K562 (cell line): ENCODE measurements around the gene TTC28. TPM values are rescaled to one million over a fixed set of nuclear protein-coding genes. Genes with fewer than 3 reads are reported as not detected.

Experiments
- ATAC-seq: fragments of 200-7000 bp; cut with Tn5 transposase; 3 replicates; pipeline ENCODE4 v1.9.1; 2020; ENCODE audit warnings: moderate library complexity
- BruUV-seq: library from RNA; stranded (reverse); fragments of 400-500 nt; replicated peaks from 2 replicates; lab custom pipeline; 2021; lab: Mats Ljungman, UMichigan
- CTCF ChIA-PET: fragments of 300-600 bp; formaldehyde crosslinking; extraction: SDS; loops from one replicate; lab custom pipeline; 2021; ENCODE audit warnings: low intra/inter-chr PET ratio; lab: Yijun Ruan, JAX
- POLR2A ChIA-PET: fragments of 300-600, 350-650 bp; sonication (Branson Sonifier 250); formaldehyde crosslinking; extraction: SDS; loops from one replicate; lab custom pipeline; 2021; ENCODE audit warnings: antibody characterized with exemption, inconsistent platforms; lab: Yijun Ruan, JAX
- DNase-seq, 4 experiments: peaks; one replicate each; pipeline versions ENCODE4 v3.0.0 to v3.0.0-alpha.2; 2011 to 2018; ENCODE audit warnings: low spot score in 3 of 4, mixed read lengths in 3 of 4; ENCODE audit errors: extremely low read depth in 1 of 4
- FAIRE-seq: peaks from 2 replicates; lab custom pipeline; 2011; peaks lifted over from hg19 to GRCh38; lab: Jason Lieb, UNC
- H2AFZ ChIP-seq: 2 replicates; pipeline ENCODE4 v1.6.0; 2011; ENCODE audit warnings: low read depth, low read length, control low read depth, inconsistent platforms
- H3K27ac ChIP-seq: fragments of 200-600 bp; 3 replicates; pipeline ENCODE4 v1.8.0; 2011; ENCODE audit warnings: low read depth, mild to moderate bottlenecking, control low read depth, inconsistent platforms, low read length, moderate library complexity, mixed read lengths; ENCODE audit errors: extremely low read depth
- H3K27me3 ChIP-seq, 2 experiments: fragments of 300-600 bp in 1 of 2; 2 replicates in 1 of 2; 3 replicates in 1 of 2; pipeline versions ENCODE4 v1.6.0 to v1.8.0; 2011; ENCODE audit warnings: inconsistent platforms in 2 of 2, low read length in 2 of 2, mild to moderate bottlenecking in 1 of 2, mixed read lengths in 1 of 2, moderate library complexity in 1 of 2; ENCODE audit not compliant: control insufficient read depth in 2 of 2, insufficient read depth in 2 of 2
- H3K36me3 ChIP-seq: fragments of 300-600 bp; 3 replicates; pipeline ENCODE4 v1.8.0; 2011; ENCODE audit warnings: mild to moderate bottlenecking, low read length, inconsistent platforms; ENCODE audit not compliant: control insufficient read depth, insufficient read depth
- H3K4me1 ChIP-seq, 2 experiments: fragments of 200-600 bp in 1 of 2; replicated peaks in 1 of 2; 2 replicates in 1 of 2; 3 replicates in 1 of 2; pipeline versions ENCODE4 v1.5.1 to v1.8.0; 2011; ENCODE audit warnings: inconsistent platforms in 2 of 2, low read length in 2 of 2, mild to moderate bottlenecking in 1 of 2, mixed read lengths in 1 of 2, moderate library complexity in 1 of 2; ENCODE audit not compliant: control insufficient read depth in 2 of 2, insufficient read depth in 2 of 2
- H3K4me2 ChIP-seq: 2 replicates; pipeline ENCODE4 v1.6.1; 2011; ENCODE audit warnings: low read length, control low read depth, inconsistent platforms, mixed read lengths; ENCODE audit not compliant: insufficient read depth
- H3K4me3 ChIP-seq: fragments of 200-600 bp; sonication (generic), shearing (Covaris generic); 2 replicates; pipeline ENCODE4 v1.5.1; 2016; ENCODE audit warnings: control low read depth, inconsistent platforms
- H3K79me2 ChIP-seq: fragments of 200-600 bp; 3 replicates; pipeline ENCODE4 v1.8.0; 2011; ENCODE audit warnings: low read length, inconsistent platforms; ENCODE audit not compliant: control insufficient read depth, insufficient read depth
- H3K9ac ChIP-seq, 2 experiments: 2 replicates each; pipeline versions ENCODE4 v1.6.0 to v1.6.1; 2011; ENCODE audit warnings: low read depth in 2 of 2, low read length in 2 of 2, control low read depth in 1 of 2, inconsistent platforms in 1 of 2, mild to moderate bottlenecking in 1 of 2, mixed read lengths in 1 of 2; ENCODE audit not compliant: insufficient read depth in 1 of 2
- H3K9me1 ChIP-seq: one replicate; pipeline ENCODE4 v1.6.0; 2011; ENCODE audit warnings: inconsistent platforms, mild to moderate bottlenecking, low read length, moderate library complexity; ENCODE audit not compliant: control insufficient read depth, insufficient read depth
- H3K9me3 ChIP-seq: replicated peaks from 2 replicates; pipeline ENCODE4 v1.5.1; 2011; ENCODE audit warnings: low read depth, low read length, inconsistent platforms; ENCODE audit not compliant: control insufficient read depth, insufficient read depth
- H4K20me1 ChIP-seq: replicated peaks from 2 replicates; pipeline ENCODE4 v1.6.1; 2011; ENCODE audit warnings: low read length, inconsistent platforms, mixed read lengths; ENCODE audit not compliant: control insufficient read depth, insufficient read depth
- BRD9 ChIP-seq: fragments of 450-650 bp; IDR thresholded peaks from 2 replicates; pipeline ENCODE4 v1.6.1; 2018; ENCODE audit warnings: low read depth; ENCODE audit not compliant: partially characterized antibody
- CCAR2 ChIP-seq: fragments of 200-400 bp; formaldehyde crosslinking; IDR thresholded peaks from 2 replicates; pipeline ENCODE4 v1.6.1; 2017; ENCODE audit warnings: mild to moderate bottlenecking, low read depth, low read length
- HLTF ChIP-seq: fragments of 450-650 bp; IDR thresholded peaks from 2 replicates; pipeline ENCODE4 v1.6.1; 2016
- NFATC3 ChIP-seq: fragments of 450-650 bp; IDR thresholded peaks from 2 replicates; pipeline ENCODE4 v1.6.1; 2017; ENCODE audit warnings: mild to moderate bottlenecking
- POLR2A ChIP-seq: fragments of 450-650 bp; conservative IDR thresholded peaks from 2 replicates; pipeline ENCODE4 v1.6.1; 2016
- POLR2G ChIP-seq: fragments of 200-400 bp; formaldehyde crosslinking; IDR thresholded peaks from 2 replicates; pipeline ENCODE4 v1.6.1; 2017; ENCODE audit warnings: low read depth, mild to moderate bottlenecking, antibody characterized with exemption, low read length, moderate library complexity
- RBM34 ChIP-seq: fragments of 200-400 bp; formaldehyde crosslinking; IDR thresholded peaks from 2 replicates; pipeline ENCODE4 v1.6.1; 2018; ENCODE audit warnings: low read length, borderline replicate concordance; ENCODE audit not compliant: insufficient read depth
- SIRT6 ChIP-seq: IDR thresholded peaks from one replicate; pipeline ENCODE4 v1.6.1; 2012; ENCODE audit warnings: low read depth, mild to moderate bottlenecking, control low read depth, inconsistent platforms, low read length, moderate library complexity
- TEAD1 ChIP-seq, 2 experiments: fragments of 450-650 bp in 1 of 2; sonication (generic) in 1 of 2; formaldehyde crosslinking; IDR thresholded peaks; 2 replicates each; pipeline versions ENCODE4 v1.4.0 to v1.8.0; 2020 to 2022; ENCODE audit warnings: mild to moderate bottlenecking in 2 of 2, missing genetic modification reagents in 1 of 2
- ZNF584 ChIP-seq: fragments of 200-800 bp; sonication (Bioruptor generic); IDR thresholded peaks from 2 replicates; pipeline ENCODE4 v1.6.1; 2016; ENCODE audit warnings: low read depth, mild to moderate bottlenecking, missing genetic modification characterization, missing compliant biosample characterization
- WGBS: fragments of 100-300 bp; shearing (Covaris generic); methylation state at CpG from one replicate; pipeline ENCODE4 v1.1.6; 2016; ENCODE audit warnings: low coverage, mixed read lengths; ENCODE audit not compliant: insufficient coverage; ENCODE audit errors: missing lambda C conversion rate; 5-methylcytosine and 5-hydroxymethylcytosine counted together
- in situ Hi-C: fragments of 300-500 bp; cut with MboI; formaldehyde crosslinking; loops from 4 replicates; pipeline ENCODE4 v1.15.0; 2018; ENCODE audit warnings: inconsistent platforms, mixed read lengths
- intact Hi-C: fragments of 100-400 bp; cut with micrococcal nuclease; formaldehyde crosslinking; loops from 2 replicates; pipeline ENCODE4 v1.14.2; 2022
- polyA plus RNA-seq, 8 experiments: library from polyadenylated mRNA; depleted of rRNA in 4 of 8; stranded (reverse) in 5 of 8; unstranded in 3 of 8; fragments of >200 nt; fragmentation: Nextera tagmentation in 2 of 8; fragmentation: Illumina TruSeq in 1 of 8; extraction: Ambion mirVana in 2 of 8; extraction: Trizol in 1 of 8; gene quantifications; 2 replicates each; pipeline versions ENCODE4 v1.2.1 to v1.2.3, GENCODE V29; 2011 to 2014; ENCODE audit warnings: inconsistent platforms in 1 of 8, missing spikeins in 1 of 8
- total RNA-seq, 7 experiments: library from RNA; depleted of rRNA in 6 of 7; stranded (reverse); fragments of >200 nt in 6 of 7; fragmentation: Illumina TruSeq in 2 of 7; extraction: Trizol in 2 of 7; gene quantifications; 2 replicates each; pipeline versions ENCODE4 v1.2.1 to v1.2.3, GENCODE V29; 2011 to 2021; ENCODE audit warnings: low replicate concordance in 1 of 7
- TF ChIP-seq, protein P1 (sequence below): fragments of 200-600 bp; sonication (generic); IDR thresholded peaks from one replicate; pipeline ENCODE4 v1.6.1; 2012; ENCODE audit warnings: mild to moderate bottlenecking, low read depth, low read length, inconsistent platforms

TTC28 gene
- total and polyA plus RNA-seq, 9 of the 15 experiments (the other 6 are each of a cell fraction or from before 2014, with no cell fraction given), result 0.22 to 10.7 (median 3.1) TPM

DNA sequence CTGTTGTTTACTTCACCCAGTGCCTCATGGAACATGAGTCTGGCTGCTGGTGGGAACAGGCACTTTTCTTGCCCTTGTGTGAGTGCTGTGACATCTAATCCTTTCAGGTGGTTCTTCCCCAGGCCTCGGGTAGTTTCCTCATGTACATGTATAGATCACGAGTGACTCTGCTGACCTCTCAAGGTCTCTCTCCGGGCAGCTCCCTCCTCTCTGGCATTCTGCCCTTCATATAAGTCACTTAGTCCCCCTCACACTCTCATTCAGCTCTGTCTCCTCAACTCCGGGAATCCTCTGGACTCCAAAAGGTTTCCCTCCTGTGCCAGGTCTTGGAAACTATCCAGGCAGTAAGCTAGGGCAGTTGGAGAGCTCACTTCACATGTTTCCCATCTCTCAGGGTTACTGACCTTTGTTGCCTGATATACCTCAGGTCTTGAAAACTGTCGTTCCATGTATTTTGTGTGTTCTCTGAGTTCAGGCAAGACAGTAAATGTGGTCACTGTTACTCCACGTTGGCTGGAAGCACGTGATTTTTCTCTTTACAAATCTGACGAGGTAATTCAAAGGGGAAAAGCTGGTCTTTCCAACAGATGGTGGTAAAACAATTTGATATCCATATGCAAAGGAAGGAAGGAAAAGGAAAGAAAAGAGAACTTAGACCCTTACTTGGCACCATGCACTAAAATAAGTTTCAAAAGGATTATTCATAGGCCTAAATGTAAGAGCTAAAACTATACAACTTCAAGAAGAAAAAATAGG lies 720.1 kb downstream of the TTC28 start:
- Histone ChIP-seq H3K9me3 (no peaks in the 10 kb centered on the region), H3K27ac (no peak overlapping the region), H3K27me3 (no peaks in the 10 kb centered on the region), H4K20me1 (no peaks in the 10 kb centered on the region), H3K9ac (no peak overlapping the region), H3K9me1 (no peaks in the 10 kb centered on the region), H2AFZ (no peak overlapping the region), H3K4me2 (no peak overlapping the region), H3K79me2 (no peaks in the 10 kb centered on the region), H3K4me1 (no peaks in the 10 kb centered on the region; a peak in 1 of 5 replicates), H3K4me3 (no peak overlapping the region), H3K36me3 (no peaks in the 10 kb centered on the region)
- WGBS, result 35% methylated on average over 6 of the region's 8 CpGs
- CTCF ChIA-PET, result no interaction called here
- POLR2A ChIA-PET, result interaction anchor here (1.1 kb wide), 1 partner anchor 13 kb away, joined by 3 read pairs; no protein-coding TSS in a partner anchor
- in situ Hi-C loops (no loop called here), intact Hi-C loops (no loop called here)
- FAIRE-seq (no peak), DNase-seq (no peak), ATAC-seq (no peak)
- TF ChIP-seq NFATC3, result no peak
- no peak for TF ChIP-seq POLR2A
- no peak for TF ChIP-seq BRD9
- no peak for TF ChIP-seq ZNF584 (CRISPR knock-in tag)
- no peak for TF ChIP-seq HLTF
- no peak for TF ChIP-seq POLR2G
- TF ChIP-seq CCAR2, result no peak
- TF ChIP-seq RBM34, result no peak
- TF ChIP-seq, protein P1, sequence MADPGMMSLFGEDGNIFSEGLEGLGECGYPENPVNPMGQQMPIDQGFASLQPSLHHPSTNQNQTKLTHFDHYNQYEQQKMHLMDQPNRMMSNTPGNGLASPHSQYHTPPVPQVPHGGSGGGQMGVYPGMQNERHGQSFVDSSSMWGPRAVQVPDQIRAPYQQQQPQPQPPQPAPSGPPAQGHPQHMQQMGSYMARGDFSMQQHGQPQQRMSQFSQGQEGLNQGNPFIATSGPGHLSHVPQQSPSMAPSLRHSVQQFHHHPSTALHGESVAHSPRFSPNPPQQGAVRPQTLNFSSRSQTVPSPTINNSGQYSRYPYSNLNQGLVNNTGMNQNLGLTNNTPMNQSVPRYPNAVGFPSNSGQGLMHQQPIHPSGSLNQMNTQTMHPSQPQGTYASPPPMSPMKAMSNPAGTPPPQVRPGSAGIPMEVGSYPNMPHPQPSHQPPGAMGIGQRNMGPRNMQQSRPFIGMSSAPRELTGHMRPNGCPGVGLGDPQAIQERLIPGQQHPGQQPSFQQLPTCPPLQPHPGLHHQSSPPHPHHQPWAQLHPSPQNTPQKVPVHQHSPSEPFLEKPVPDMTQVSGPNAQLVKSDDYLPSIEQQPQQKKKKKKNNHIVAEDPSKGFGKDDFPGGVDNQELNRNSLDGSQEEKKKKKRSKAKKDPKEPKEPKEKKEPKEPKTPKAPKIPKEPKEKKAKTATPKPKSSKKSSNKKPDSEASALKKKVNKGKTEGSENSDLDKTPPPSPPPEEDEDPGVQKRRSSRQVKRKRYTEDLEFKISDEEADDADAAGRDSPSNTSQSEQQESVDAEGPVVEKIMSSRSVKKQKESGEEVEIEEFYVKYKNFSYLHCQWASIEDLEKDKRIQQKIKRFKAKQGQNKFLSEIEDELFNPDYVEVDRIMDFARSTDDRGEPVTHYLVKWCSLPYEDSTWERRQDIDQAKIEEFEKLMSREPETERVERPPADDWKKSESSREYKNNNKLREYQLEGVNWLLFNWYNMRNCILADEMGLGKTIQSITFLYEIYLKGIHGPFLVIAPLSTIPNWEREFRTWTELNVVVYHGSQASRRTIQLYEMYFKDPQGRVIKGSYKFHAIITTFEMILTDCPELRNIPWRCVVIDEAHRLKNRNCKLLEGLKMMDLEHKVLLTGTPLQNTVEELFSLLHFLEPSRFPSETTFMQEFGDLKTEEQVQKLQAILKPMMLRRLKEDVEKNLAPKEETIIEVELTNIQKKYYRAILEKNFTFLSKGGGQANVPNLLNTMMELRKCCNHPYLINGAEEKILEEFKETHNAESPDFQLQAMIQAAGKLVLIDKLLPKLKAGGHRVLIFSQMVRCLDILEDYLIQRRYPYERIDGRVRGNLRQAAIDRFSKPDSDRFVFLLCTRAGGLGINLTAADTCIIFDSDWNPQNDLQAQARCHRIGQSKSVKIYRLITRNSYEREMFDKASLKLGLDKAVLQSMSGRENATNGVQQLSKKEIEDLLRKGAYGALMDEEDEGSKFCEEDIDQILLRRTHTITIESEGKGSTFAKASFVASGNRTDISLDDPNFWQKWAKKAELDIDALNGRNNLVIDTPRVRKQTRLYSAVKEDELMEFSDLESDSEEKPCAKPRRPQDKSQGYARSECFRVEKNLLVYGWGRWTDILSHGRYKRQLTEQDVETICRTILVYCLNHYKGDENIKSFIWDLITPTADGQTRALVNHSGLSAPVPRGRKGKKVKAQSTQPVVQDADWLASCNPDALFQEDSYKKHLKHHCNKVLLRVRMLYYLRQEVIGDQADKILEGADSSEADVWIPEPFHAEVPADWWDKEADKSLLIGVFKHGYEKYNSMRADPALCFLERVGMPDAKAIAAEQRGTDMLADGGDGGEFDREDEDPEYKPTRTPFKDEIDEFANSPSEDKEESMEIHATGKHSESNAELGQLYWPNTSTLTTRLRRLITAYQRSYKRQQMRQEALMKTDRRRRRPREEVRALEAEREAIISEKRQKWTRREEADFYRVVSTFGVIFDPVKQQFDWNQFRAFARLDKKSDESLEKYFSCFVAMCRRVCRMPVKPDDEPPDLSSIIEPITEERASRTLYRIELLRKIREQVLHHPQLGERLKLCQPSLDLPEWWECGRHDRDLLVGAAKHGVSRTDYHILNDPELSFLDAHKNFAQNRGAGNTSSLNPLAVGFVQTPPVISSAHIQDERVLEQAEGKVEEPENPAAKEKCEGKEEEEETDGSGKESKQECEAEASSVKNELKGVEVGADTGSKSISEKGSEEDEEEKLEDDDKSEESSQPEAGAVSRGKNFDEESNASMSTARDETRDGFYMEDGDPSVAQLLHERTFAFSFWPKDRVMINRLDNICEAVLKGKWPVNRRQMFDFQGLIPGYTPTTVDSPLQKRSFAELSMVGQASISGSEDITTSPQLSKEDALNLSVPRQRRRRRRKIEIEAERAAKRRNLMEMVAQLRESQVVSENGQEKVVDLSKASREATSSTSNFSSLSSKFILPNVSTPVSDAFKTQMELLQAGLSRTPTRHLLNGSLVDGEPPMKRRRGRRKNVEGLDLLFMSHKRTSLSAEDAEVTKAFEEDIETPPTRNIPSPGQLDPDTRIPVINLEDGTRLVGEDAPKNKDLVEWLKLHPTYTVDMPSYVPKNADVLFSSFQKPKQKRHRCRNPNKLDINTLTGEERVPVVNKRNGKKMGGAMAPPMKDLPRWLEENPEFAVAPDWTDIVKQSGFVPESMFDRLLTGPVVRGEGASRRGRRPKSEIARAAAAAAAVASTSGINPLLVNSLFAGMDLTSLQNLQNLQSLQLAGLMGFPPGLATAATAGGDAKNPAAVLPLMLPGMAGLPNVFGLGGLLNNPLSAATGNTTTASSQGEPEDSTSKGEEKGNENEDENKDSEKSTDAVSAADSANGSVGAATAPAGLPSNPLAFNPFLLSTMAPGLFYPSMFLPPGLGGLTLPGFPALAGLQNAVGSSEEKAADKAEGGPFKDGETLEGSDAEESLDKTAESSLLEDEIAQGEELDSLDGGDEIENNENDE, result no peak
- no peak for TF ChIP-seq TEAD1 (CRISPR knock-in tag; IDR thresholded peaks at IDR 0.05)
- no peak for TF ChIP-seq SIRT6
- no TSS peak for BruUV-seq
